Thyroid gland (tissue), 4 donors: Measurements from ENCODE around the gene CMTM8. TPM values are rescaled to one million over a fixed set of nuclear protein-coding genes. Genes with fewer than 3 reads are reported as not detected.

Experiments
- DNase-seq, 2 donors: peaks; one replicate each; pipeline ENCODE4 v3.0.0-alpha.2; 2019
- H3K27ac ChIP-seq, 3 donors: fragments of 200-600 bp; sonication (generic); 1 replicate in 2 of 3; 2 replicates in 1 of 3; pipeline ENCODE4 v1.5.1; 2016 to 2019; ENCODE audit warnings: mild to moderate bottlenecking in 1 of 3, moderate library complexity in 1 of 3
- H3K27me3 ChIP-seq: fragments of 200-600 bp; sonication (generic); one replicate; pipeline ENCODE4 v1.5.1; 2019
- H3K36me3 ChIP-seq, 2 donors: fragments of 200-600 bp; sonication (generic); one replicate each; pipeline ENCODE4 v1.5.1; 2016 to 2019
- H3K4me1 ChIP-seq, 2 donors: fragments of 200-600 bp; sonication (generic); one replicate each; pipeline ENCODE4 v1.5.1; 2017 to 2019
- H3K4me3 ChIP-seq, 3 donors: fragments of 200-600 bp; sonication (generic); replicated peaks in 1 of 3; 1 replicate in 2 of 3; 2 replicates in 1 of 3; pipeline ENCODE4 v1.5.1; 2016; ENCODE audit warnings: mild to moderate bottlenecking in 1 of 3
- H3K9me3 ChIP-seq: fragments of 200-600 bp; sonication (generic); one replicate; pipeline ENCODE4 v1.5.1; 2017
- CTCF ChIP-seq, 6 experiments: fragments of 200-600 bp in 3 of 6; fragments of 450-650 bp in 3 of 6; sonication (generic) in 3 of 6; IDR thresholded peaks; one replicate each; pipeline ENCODE4 v1.5.1; 2016 to 2019; ENCODE audit warnings: antibody characterized with exemption in 6 of 6, mild to moderate bottlenecking in 2 of 6, inconsistent platforms in 1 of 6, moderate library complexity in 1 of 6
- POLR2A ChIP-seq, 2 donors: fragments of 450-650 bp; IDR thresholded peaks; one replicate each; pipeline ENCODE4 v1.6.1; 2017; ENCODE audit warnings: antibody characterized with exemption in 2 of 2, mild to moderate bottlenecking in 2 of 2, moderate library complexity in 1 of 2
- WGBS, 2 donors: methylation state at CpG; one replicate each; pipeline ENCODE4 v1.1.5; 2017; 5-methylcytosine and 5-hydroxymethylcytosine counted together
- intact Hi-C: fragments of 100-400 bp; cut with DNase I; formaldehyde crosslinking; loops from one replicate; pipeline ENCODE4 v1.15.1; 2023
- total RNA-seq, 4 donors: library from RNA; depleted of rRNA; stranded (reverse); fragments of >200 nt; gene quantifications; one replicate each; pipeline ENCODE4 v1.2.3, GENCODE V29; 2016

CMTM8 gene
- total RNA-seq, 4 donors from 2014 or later = 6.6 to 17.3 (median 11.0) TPM

- intact Hi-C loops = no loop called here
- H3K9me3 ChIP-seq = no peaks in the 10 kb centered on the region
These were observed 46.1 kb downstream of the CMTM8 start for GRCh38 chr3:32284443-32285212.

GRCh38 chr3:32285891-32286290, 47.4 kb downstream of the CMTM8 start:
- no peaks in the 10 kb centered on the region for H3K27me3 ChIP-seq
- no peak for DNase-seq
- no peaks in the 10 kb centered on the region for H3K9me3 ChIP-seq
- TF ChIP-seq CTCF (IDR thresholded peaks at IDR 0.05) (no peak), POLR2A (IDR thresholded peaks at IDR 0.05) (no peak)
- no peak overlapping the region for H3K4me3 ChIP-seq
- no peak overlapping the region for H3K27ac ChIP-seq
- WGBS, 2 donors = 67 to 70% methylated on average over 8 of the region's 8 CpGs
- no peaks in the 10 kb centered on the region for H3K36me3 ChIP-seq
- peaks cover 12 to 13% of the 10 kb centered on the region in 2 donors for H3K4me1 ChIP-seq
- intact Hi-C loops = no loop called here

More at GRCh38 chr3:32284443-32285212, 46.1 kb downstream of the CMTM8 start:
- TF ChIP-seq CTCF (IDR thresholded peaks at IDR 0.05) (no peak), POLR2A (IDR thresholded peaks at IDR 0.05) (no peak)
- 62 to 65% methylated on average over 6 of the region's 6 CpGs for WGBS, 2 donors
- Histone ChIP-seq H3K27ac (peak overlapping the region; percentile 7 to 31 (median 16)), H3K4me3 (no peak overlapping the region), H3K27me3 (no peaks in the 10 kb centered on the region), H3K36me3 (no peaks in the 10 kb centered on the region), H3K4me1 (peaks cover 8 to 10% of the 10 kb centered on the region in 2 donors)
- DNase-seq = no peak

- H3K27me3 ChIP-seq = no peaks in the 10 kb centered on the region
- whole genome bisulfite sequencing, 2 donors = 72 to 87% methylated on average over 5 of the region's 5 CpGs
- peak overlapping the region in 1 of 3 donors; percentile 55 for H3K27ac ChIP-seq
- no peak for TF ChIP-seq CTCF (IDR thresholded peaks at IDR 0.05)
- no peak for TF ChIP-seq POLR2A (IDR thresholded peaks at IDR 0.05)
- H3K36me3 ChIP-seq = no peaks in the 10 kb centered on the region
- no peak overlapping the region for H3K4me3 ChIP-seq
- DNase-seq = no peak
- intact Hi-C loops = no loop called here
- no peaks in the 10 kb centered on the region for H3K9me3 ChIP-seq
- H3K4me1 ChIP-seq = peaks cover 19 to 24% of the 10 kb centered on the region in 2 donors
These were observed 50.3 kb downstream of the CMTM8 start for GRCh38 chr3:32288819-32289218.

GRCh38 chr3:32290619-32291018, 52.1 kb downstream of the CMTM8 start:
- peak; percentile 32 to 50 for DNase-seq
- no peaks in the 10 kb centered on the region for H3K36me3 ChIP-seq
- H3K27ac ChIP-seq = peak overlapping the region; percentile 36 to 74 (median 53)
- no peaks in the 10 kb centered on the region for H3K9me3 ChIP-seq
- no peak overlapping the region for H3K4me3 ChIP-seq
- WGBS, 2 donors = 21 to 22% methylated on average over 3 of the region's 3 CpGs
- TF ChIP-seq POLR2A (IDR thresholded peaks at IDR 0.05) = peak in 1 of 2 donors; percentile 37
- TF ChIP-seq CTCF (IDR thresholded peaks at IDR 0.05) = no peak
- no peaks in the 10 kb centered on the region for H3K27me3 ChIP-seq
- H3K4me1 ChIP-seq = peaks cover 11 to 15% of the 10 kb centered on the region in 2 donors
- intact Hi-C loops = loop anchor here (10.0 kb wide), 1 partner anchor 174 kb away; no protein-coding TSS in a partner anchor
